Pancreas (tissue), 10 donors: Measurements from ENCODE around the gene MYBPH. TPM values are rescaled to one million over a fixed set of nuclear protein-coding genes. Genes with fewer than 3 reads are reported as not detected.
A peak's percentile ranks its signal among the peaks of the same experiment; 100 is the strongest.

Experiments used
- ATAC-seq, 4 donors: fragments of 200-7000 bp; cut with Tn5 transposase; one replicate each; pipeline versions ENCODE4 v1.8.0 to v1.9.1; 2020; ENCODE audit warnings: mild to moderate bottlenecking in 4 of 4, moderate library complexity in 4 of 4
- DNase-seq, 6 donors: peaks; one replicate each; pipeline ENCODE4 v3.0.0-alpha.2; 2020
- FAIRE-seq: peaks from 2 replicates; lab custom pipeline; 2012; peaks lifted over from hg19 to GRCh38; lab: Jason Lieb, UNC
- H3K27ac ChIP-seq, 4 donors: fragments of 200-600 bp; sonication (generic); 1 replicate in 3 of 4; 2 replicates in 1 of 4; pipeline versions ENCODE4 v1.5.0 to v1.8.0; 2020
- H3K27me3 ChIP-seq, 4 donors: fragments of 200-600 bp; one replicate each; pipeline ENCODE4 v1.8.0; 2021
- H3K36me3 ChIP-seq, 3 donors: fragments of 200-600 bp; sonication (generic) in 1 of 3; one replicate each; pipeline versions ENCODE4 v1.5.0 to v1.8.0; 2020 to 2021
- H3K4me1 ChIP-seq, 3 donors: fragments of 200-600 bp; one replicate each; pipeline ENCODE4 v1.8.0; 2021
- H3K4me3 ChIP-seq, 4 donors: fragments of 200-600 bp; sonication (generic) in 2 of 4; one replicate each; pipeline versions ENCODE4 v1.5.0 to v1.8.0; 2020 to 2021
- H3K9me3 ChIP-seq, 4 donors: fragments of 200-600 bp; one replicate each; pipeline ENCODE4 v1.8.0; 2021
- WGBS, 2 donors: extraction: QIAGEN DNeasy Blood & Tissue Kit; methylation state at CpG; one replicate each; pipeline ENCODE4 v1.1.7; 2013; 5-methylcytosine and 5-hydroxymethylcytosine counted together
- intact Hi-C, 3 donors: fragments of 100-400 bp; cut with DNase I; formaldehyde crosslinking; loops; one replicate each; pipeline versions ENCODE4 v1.11.1 to v1.14.2; 2022
- polyA plus RNA-seq, 2 donors: library from polyadenylated mRNA; stranded (reverse); fragments of 200-250 nt; gene quantifications; one replicate each; pipeline ENCODE4 v1.2.3, GENCODE V29; 2013
- total RNA-seq, 6 donors: library from RNA; stranded (reverse); fragmentation: NEBNext Ultra II Directional in 4 of 6; extraction: Animal tissue kit (Norgen Biotek cat#: 25700) in 4 of 6; gene quantifications; one replicate each; pipeline versions ENCODE4 v1.2.1 to v1.2.4, GENCODE V29; 2021 to 2023
- TF ChIP-seq, protein P1 (sequence below), 4 donors: fragments of 200-600 bp; sonication (generic) in 3 of 4; IDR thresholded peaks; one replicate each; pipeline versions ENCODE4 v1.5.0 to v1.8.0; 2021; ENCODE audit warnings: antibody characterized with exemption in 4 of 4
- donor health status: healthy with polysubstance abuse.
- donor health status: DM: no; HTN: no; CAD: no; lungs with moderate emphysema.
- donor health status: DM: no; HTN: no; CAD: no.
- donor health status: control.
- donor health status: control.
- donor health status: Bipolar disorder and iron deficiency.
- donor health status: DM: yes; HTN: yes; CAD: no.
- donor health status: DM: no; HTN: no; CAD: no.
- donor health status: DM: no; HTN: no; CAD: no.
- donor health status: DM: yes; HTN: yes; CAD: no.

Gene MYBPH
- total and polyA plus RNA-seq, 8 donors, result not detected

DNA sequence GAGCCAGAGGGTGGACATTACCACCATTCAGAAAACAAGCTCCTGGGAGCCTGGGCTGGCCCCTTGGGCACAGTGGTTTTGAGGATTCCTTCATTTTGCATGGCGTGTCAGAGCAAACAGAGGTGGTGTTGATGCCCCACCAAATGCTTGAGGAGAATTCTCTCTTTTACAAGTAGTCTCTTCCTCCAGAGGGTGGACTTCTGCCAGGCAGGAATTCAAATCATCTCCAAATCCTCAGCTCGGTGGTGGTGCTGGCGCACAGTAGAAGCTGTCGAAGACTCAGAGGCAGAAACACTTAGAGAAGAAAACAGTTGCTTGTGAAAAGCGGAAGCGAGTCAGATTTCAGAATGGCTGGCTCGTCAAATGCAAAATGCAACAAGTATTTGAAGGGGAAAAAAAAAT is 14.3 kb upstream of the MYBPH start:
- Histone ChIP-seq H3K27me3 (no peaks in the 10 kb centered on the region), H3K36me3 (no peaks in the 10 kb centered on the region), H3K9me3 (no peaks in the 10 kb centered on the region), H3K27ac (no peak overlapping the region), H3K4me3 (no peak overlapping the region), H3K4me1 (no peaks in the 10 kb centered on the region)
- intact Hi-C loops, result no loop called here
- DNase-seq (peak in 1 of 6 donors; percentile 25), FAIRE-seq (no peak), ATAC-seq (no peak)
- TF ChIP-seq, protein P1, sequence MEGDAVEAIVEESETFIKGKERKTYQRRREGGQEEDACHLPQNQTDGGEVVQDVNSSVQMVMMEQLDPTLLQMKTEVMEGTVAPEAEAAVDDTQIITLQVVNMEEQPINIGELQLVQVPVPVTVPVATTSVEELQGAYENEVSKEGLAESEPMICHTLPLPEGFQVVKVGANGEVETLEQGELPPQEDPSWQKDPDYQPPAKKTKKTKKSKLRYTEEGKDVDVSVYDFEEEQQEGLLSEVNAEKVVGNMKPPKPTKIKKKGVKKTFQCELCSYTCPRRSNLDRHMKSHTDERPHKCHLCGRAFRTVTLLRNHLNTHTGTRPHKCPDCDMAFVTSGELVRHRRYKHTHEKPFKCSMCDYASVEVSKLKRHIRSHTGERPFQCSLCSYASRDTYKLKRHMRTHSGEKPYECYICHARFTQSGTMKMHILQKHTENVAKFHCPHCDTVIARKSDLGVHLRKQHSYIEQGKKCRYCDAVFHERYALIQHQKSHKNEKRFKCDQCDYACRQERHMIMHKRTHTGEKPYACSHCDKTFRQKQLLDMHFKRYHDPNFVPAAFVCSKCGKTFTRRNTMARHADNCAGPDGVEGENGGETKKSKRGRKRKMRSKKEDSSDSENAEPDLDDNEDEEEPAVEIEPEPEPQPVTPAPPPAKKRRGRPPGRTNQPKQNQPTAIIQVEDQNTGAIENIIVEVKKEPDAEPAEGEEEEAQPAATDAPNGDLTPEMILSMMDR (IDR thresholded peaks at IDR 0.05), result no peak
- WGBS, 2 donors, result 69 to 83% methylated on average over 7 of the region's 7 CpGs

- Histone ChIP-seq H3K4me1 (no peaks in the 10 kb centered on the region), H3K36me3 (no peaks in the 10 kb centered on the region), H3K4me3 (no peak overlapping the region), H3K9me3 (no peaks in the 10 kb centered on the region), H3K27ac (no peak overlapping the region), H3K27me3 (no peaks in the 10 kb centered on the region)
- intact Hi-C loops, result no loop called here
- DNase-seq (no peak), FAIRE-seq (no peak), ATAC-seq (no peak)
- TF ChIP-seq, protein P1 (IDR thresholded peaks at IDR 0.05), result no peak
- 58 to 63% methylated on average over 4 of the region's 4 CpGs for WGBS, 2 donors
Measured at GRCh38 chr1:203188686-203189232, 13.1 kb upstream of the MYBPH start.

DNA sequence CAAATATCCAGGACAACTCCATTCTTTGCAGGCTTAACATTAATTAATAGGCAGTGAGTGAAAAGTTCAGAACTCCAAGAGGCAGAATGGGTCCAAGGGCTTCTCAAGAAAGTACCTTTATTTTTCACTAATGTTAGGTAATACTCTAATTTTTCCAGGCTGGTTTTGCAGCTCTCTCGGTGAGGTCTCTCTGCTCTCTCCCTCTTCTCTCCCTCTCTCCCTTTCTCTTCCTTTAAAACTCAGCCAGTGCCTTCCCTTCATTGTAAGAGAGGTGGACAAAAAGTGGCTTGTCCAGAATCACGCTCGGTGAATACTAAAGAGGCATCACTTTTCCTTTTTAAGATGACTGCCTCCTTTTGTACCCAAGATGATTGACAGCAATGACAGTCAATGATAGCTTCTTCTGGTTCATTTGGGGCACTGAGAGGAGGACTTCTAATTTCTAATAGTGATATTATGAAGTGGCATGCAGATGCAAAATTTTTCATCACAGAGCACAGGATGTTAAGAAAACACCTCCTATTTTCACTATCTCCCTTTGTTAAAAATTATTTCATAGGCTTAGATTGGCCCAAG is 12.2 kb upstream of the MYBPH start:
- intact Hi-C loops, result no loop called here
- Histone ChIP-seq H3K4me1 (no peaks in the 10 kb centered on the region), H3K36me3 (no peaks in the 10 kb centered on the region), H3K27ac (peak overlapping the region in 2 of 4 donors; percentile 50 to 55), H3K27me3 (no peaks in the 10 kb centered on the region), H3K9me3 (no peaks in the 10 kb centered on the region), H3K4me3 (no peak overlapping the region)
- 72 to 85% methylated on average over 3 of the region's 3 CpGs for WGBS, 2 donors
- ATAC-seq (no peak), DNase-seq (no peak), FAIRE-seq (no peak)
- TF ChIP-seq, protein P1 (IDR thresholded peaks at IDR 0.05), result no peak

DNA sequence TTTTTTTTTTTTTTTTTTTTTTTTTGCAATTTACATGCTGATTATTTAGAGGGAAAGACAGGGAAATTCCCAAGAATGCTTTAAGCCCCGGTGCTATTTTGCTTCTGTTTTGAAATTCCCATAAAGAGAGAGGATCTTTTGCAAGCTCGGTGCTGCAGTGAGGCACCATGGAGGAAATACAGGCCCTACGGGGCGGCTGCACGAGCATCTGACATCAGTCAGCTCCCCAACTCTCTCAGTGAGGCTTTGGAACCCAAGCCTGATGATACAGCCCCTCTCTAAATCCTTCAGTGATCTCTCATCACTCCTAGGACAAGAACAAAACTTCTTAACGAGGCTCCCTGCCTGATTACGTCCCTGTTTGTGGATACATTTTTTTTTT is 11.7 kb upstream of the MYBPH start:
- H3K4me1 ChIP-seq, result no peaks in the 10 kb centered on the region
- TF ChIP-seq, protein P1 (IDR thresholded peaks at IDR 0.05), result no peak
- FAIRE-seq (no peak), ATAC-seq (peak in 3 of 4 donors; percentile 20 to 30 (median 25)), DNase-seq (no peak)
- H3K27me3 ChIP-seq, result no peaks in the 10 kb centered on the region
- WGBS, 2 donors, result 42 to 53% methylated on average over 7 of the region's 7 CpGs
- intact Hi-C loops, result no loop called here
- peak overlapping the region in 3 of 4 donors; percentile 19 to 55 (median 50) for H3K27ac ChIP-seq
- no peak overlapping the region for H3K4me3 ChIP-seq
- H3K9me3 ChIP-seq, result no peaks in the 10 kb centered on the region
- no peaks in the 10 kb centered on the region for H3K36me3 ChIP-seq
